K562 (cell line): ENCODE measurements around the gene ARID3B. TPM values are rescaled to one million over a fixed set of nuclear protein-coding genes. Genes with fewer than 3 reads are reported as not detected.
A peak's percentile ranks its signal among the peaks of the same experiment; 100 is the strongest.

Source experiments
- ARID3A ChIP-seq: IDR thresholded peaks from 2 replicates; pipeline ENCODE4 v1.6.1; 2012; ENCODE audit warnings: low read depth, low read length, improper control_type of control experiment, borderline replicate concordance
- ATF2 ChIP-seq: sonication (generic); formaldehyde crosslinking; IDR thresholded peaks from 2 replicates; pipeline ENCODE4 v1.8.1; 2022; ENCODE audit warnings: missing genetic modification reagents
- NCOR1 ChIP-seq: fragments of 450-650 bp; IDR thresholded peaks from 2 replicates; pipeline ENCODE4 v1.6.1; 2016; ENCODE audit warnings: mild to moderate bottlenecking, moderate library complexity
- RFX7 ChIP-seq: fragments of 250-450 bp; sonication (Bioruptor Pico); IDR thresholded peaks from 2 replicates; pipeline ENCODE4 v1.5.1; 2021; ENCODE audit warnings: mild to moderate bottlenecking
- SAFB2 ChIP-seq: fragments of 200-400 bp; formaldehyde crosslinking; IDR thresholded peaks from 2 replicates; pipeline ENCODE4 v1.6.1; 2018; ENCODE audit warnings: borderline replicate concordance, low read length, low read depth, moderate library complexity; ENCODE audit not compliant: severe bottlenecking
- SIN3A ChIP-seq, 2 experiments: fragments of 150-350 bp in 1 of 2; IDR thresholded peaks; 2 replicates each; pipeline ENCODE4 v1.6.1; 2011 to 2016; ENCODE audit warnings: borderline replicate concordance in 2 of 2, low read depth in 2 of 2, low read length in 2 of 2, mild to moderate bottlenecking in 2 of 2, moderate library complexity in 2 of 2; ENCODE audit not compliant: control insufficient read depth in 1 of 2
- SNRNP70 ChIP-seq: fragments of 200-400 bp; formaldehyde crosslinking; optimal IDR thresholded peaks from 2 replicates; pipeline ENCODE3; 2017; ENCODE audit warnings: low read depth, low read length
- SREBF2 ChIP-seq: sonication (generic); formaldehyde crosslinking; IDR thresholded peaks from 2 replicates; pipeline ENCODE4 v1.4.0; 2020; ENCODE audit warnings: mild to moderate bottlenecking, missing genetic modification reagents
- STAT6 ChIP-seq: sonication (generic); formaldehyde crosslinking; IDR thresholded peaks from 2 replicates; pipeline ENCODE4 v1.8.1; 2023; ENCODE audit warnings: mild to moderate bottlenecking, missing genetic modification reagents
- TCF3 ChIP-seq: sonication (generic); formaldehyde crosslinking; IDR thresholded peaks from 2 replicates; pipeline ENCODE4 v1.4.0; 2020; ENCODE audit warnings: mild to moderate bottlenecking, missing genetic modification reagents
- ZFPM2 ChIP-seq: fragments of 250-450 bp; sonication (Bioruptor Pico); IDR thresholded peaks from 2 replicates; pipeline ENCODE4 v1.5.1; 2022; ENCODE audit warnings: mild to moderate bottlenecking
- ZMIZ1 ChIP-seq, 2 experiments: fragments of 150-350 bp in 1 of 2; IDR thresholded peaks; 2 replicates each; pipeline ENCODE4 v1.6.1; 2012 to 2016; ENCODE audit warnings: low read depth in 2 of 2, low read length in 2 of 2, mild to moderate bottlenecking in 1 of 2, moderate library complexity in 1 of 2
- ZNF146 ChIP-seq: IDR thresholded peaks from one replicate; pipeline ENCODE4 v1.6.1; 2018; ENCODE audit warnings: missing compliant biosample characterization; ENCODE audit not compliant: unreplicated experiment
- ZNF282 ChIP-seq: sonication (generic); formaldehyde crosslinking; IDR thresholded peaks from 2 replicates; pipeline ENCODE4 v1.8.1; 2023; ENCODE audit warnings: missing genetic modification reagents
- ZNF644 ChIP-seq: fragments of 200-800 bp; sonication (Bioruptor generic); IDR thresholded peaks from 2 replicates; pipeline ENCODE4 v1.6.1; 2016; ENCODE audit warnings: low read depth, missing genetic modification characterization, missing compliant biosample characterization
- polyA plus RNA-seq, 8 experiments: library from polyadenylated mRNA; depleted of rRNA in 4 of 8; stranded (reverse) in 5 of 8; unstranded in 3 of 8; fragments of >200 nt; fragmentation: Nextera tagmentation in 2 of 8; fragmentation: Illumina TruSeq in 1 of 8; extraction: Ambion mirVana in 2 of 8; extraction: Trizol in 1 of 8; gene quantifications; 2 replicates each; pipeline versions ENCODE4 v1.2.1 to v1.2.3, GENCODE V29; 2011 to 2014; ENCODE audit warnings: inconsistent platforms in 1 of 8, missing spikeins in 1 of 8
- total RNA-seq, 7 experiments: library from RNA; depleted of rRNA in 6 of 7; stranded (reverse); fragments of >200 nt in 6 of 7; fragmentation: Illumina TruSeq in 2 of 7; extraction: Trizol in 2 of 7; gene quantifications; 2 replicates each; pipeline versions ENCODE4 v1.2.1 to v1.2.3, GENCODE V29; 2011 to 2021; ENCODE audit warnings: low replicate concordance in 1 of 7
- TF ChIP-seq, protein P1 (sequence below): sonication (generic); formaldehyde crosslinking; IDR thresholded peaks from 2 replicates; pipeline ENCODE4 v1.8.0; 2022; ENCODE audit warnings: mild to moderate bottlenecking, missing genetic modification reagents

ARID3B gene
- total and polyA plus RNA-seq, 9 of the 15 experiments (the other 6 are each of a cell fraction or from before 2014, with no cell fraction given): 0.32 to 15.1 (median 7.1) TPM

- TF ChIP-seq SNRNP70 (no peak), SIN3A (IDR thresholded peaks at IDR 0.05; ENCODE audit: borderline replicate concordance in 2 of 2, control insufficient read depth in 1 of 2, low read depth in 2 of 2, low read length in 2 of 2) (no peak), TCF3 (CRISPR knock-in tag) (peak; percentile 23; the same call in 1 of the 2 replicates), SREBF2 (CRISPR knock-in tag) (no peak), ARID3A (0 out of 2 replicates have a peak, but pooled peaks have one; percentile 45), ZNF146 (CRISPR knock-in tag) (no peak), ZMIZ1 (IDR thresholded peaks at IDR 0.05; ENCODE audit: low read depth in 2 of 2, low read length in 2 of 2) (no peak), STAT6 (CRISPR knock-in tag) (no peak), ZNF282 (no peak), ATF2 (CRISPR knock-in tag) (no peak), RFX7 (CRISPR knock-in tag) (no peak), ZNF644 (tag) (no peak), NCOR1 (peak; percentile 67), SAFB2 (no peak), ZFPM2 (CRISPR knock-in tag) (no peak)
- TF ChIP-seq, protein P1, sequence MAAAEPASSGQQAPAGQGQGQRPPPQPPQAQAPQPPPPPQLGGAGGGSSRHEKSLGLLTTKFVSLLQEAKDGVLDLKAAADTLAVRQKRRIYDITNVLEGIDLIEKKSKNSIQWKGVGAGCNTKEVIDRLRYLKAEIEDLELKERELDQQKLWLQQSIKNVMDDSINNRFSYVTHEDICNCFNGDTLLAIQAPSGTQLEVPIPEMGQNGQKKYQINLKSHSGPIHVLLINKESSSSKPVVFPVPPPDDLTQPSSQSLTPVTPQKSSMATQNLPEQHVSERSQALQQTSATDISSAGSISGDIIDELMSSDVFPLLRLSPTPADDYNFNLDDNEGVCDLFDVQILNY: no peak
Observed at GRCh38 chr15:74541494-74542165, 610 bp downstream of the ARID3B start (continued).
